Measurements from ENCODE around the gene SEC61A2.

Gene SEC61A2

DNA sequence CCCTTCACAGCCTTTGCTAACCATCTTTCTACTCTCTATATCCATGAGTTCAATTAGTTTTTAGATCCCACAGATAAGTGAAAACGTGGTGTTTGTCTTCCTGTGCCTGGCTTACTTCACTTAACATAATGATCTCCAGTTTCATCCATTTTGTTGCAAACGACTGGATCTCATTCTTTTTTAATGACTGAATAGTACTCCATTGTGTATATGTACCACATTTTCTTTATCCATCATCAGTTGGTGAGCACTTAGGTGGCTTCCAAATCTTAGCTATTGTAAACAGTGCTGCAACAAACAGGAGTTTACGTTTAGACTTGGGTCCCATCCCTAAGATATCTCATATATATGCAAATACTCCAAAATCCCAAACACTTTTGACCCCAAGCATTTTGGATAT, 75.6 kb downstream of the SEC61A2 start:
- TF ChIP-seq, protein P1, sequence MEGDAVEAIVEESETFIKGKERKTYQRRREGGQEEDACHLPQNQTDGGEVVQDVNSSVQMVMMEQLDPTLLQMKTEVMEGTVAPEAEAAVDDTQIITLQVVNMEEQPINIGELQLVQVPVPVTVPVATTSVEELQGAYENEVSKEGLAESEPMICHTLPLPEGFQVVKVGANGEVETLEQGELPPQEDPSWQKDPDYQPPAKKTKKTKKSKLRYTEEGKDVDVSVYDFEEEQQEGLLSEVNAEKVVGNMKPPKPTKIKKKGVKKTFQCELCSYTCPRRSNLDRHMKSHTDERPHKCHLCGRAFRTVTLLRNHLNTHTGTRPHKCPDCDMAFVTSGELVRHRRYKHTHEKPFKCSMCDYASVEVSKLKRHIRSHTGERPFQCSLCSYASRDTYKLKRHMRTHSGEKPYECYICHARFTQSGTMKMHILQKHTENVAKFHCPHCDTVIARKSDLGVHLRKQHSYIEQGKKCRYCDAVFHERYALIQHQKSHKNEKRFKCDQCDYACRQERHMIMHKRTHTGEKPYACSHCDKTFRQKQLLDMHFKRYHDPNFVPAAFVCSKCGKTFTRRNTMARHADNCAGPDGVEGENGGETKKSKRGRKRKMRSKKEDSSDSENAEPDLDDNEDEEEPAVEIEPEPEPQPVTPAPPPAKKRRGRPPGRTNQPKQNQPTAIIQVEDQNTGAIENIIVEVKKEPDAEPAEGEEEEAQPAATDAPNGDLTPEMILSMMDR (IDR thresholded peaks at IDR 0.05; ENCODE audit: borderline replicate concordance, insufficient read depth, low read depth, low read length): no peak

DNA sequence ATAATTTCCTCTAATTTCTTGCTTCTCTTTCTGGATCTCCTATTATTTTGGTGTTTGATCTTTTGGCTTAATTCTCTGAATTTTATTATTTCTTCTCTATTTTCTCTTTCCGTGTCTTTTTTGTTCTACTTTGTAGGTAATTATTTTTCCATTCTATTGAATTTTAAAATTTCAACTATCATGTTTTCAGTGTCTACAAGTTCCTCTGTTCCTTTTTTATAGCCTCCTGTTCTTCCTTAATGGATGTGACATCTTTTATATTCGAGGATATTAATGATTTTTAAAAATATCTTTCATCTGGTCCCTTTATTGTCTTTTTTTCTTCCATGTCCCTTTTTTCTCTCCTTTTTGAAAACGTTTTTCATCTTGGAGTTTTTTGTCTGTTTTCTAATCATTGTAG, 77.6 kb downstream of the SEC61A2 start:
- TF ChIP-seq, protein P1 (IDR thresholded peaks at IDR 0.05; ENCODE audit: borderline replicate concordance, insufficient read depth, low read depth, low read length): no peak
- H3K4me3 ChIP-seq (ENCODE audit: low read depth, low read length): no peak overlapping the region

More for the DNA sequence above, 75.6 kb downstream of the SEC61A2 start:
- H3K4me3 ChIP-seq (ENCODE audit: low read depth, low read length): no peak overlapping the region

DNA sequence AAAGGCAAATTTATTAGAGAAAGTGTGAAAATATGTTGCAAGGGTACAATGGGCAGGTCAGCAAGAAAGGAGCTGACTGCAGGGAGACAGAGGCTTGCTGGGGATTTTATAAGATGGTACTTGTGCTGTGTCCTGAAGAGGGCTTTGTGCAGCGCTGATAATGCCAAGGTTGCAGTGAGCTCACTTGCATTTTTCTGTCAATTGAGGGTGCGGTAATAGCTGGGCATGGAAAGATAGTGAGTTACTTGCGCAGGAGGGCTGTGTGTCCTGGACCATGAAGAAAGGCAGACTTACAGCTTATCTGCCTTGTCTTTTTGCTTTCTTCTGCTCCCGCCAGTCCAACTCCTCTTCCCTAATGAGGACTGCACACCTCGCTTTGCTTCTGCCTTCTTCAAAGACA, 79.0 kb downstream of the SEC61A2 start:
- TF ChIP-seq, protein P1 (IDR thresholded peaks at IDR 0.05; ENCODE audit: borderline replicate concordance, insufficient read depth, low read depth, low read length): no peak
- no peak overlapping the region for H3K4me3 ChIP-seq (ENCODE audit: low read depth, low read length)

DNA sequence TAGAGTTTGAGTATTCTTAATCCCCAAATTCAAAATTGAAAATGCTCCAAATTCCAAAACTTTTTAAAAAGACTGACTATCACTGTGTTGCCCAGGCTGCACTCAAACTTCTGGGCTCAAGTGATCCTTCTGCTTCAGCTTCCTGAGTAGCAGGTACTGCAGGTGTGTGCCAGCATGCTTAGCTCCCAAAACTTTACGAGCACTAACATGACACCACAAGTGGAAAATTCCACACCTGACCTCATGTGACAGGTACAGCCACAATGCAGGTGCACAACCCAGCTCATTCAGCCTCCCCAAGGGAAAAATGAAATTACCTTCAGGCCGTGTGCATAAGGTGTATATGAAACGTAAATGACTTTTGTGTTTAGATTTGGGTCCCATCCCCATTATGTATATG, 83.0 kb downstream of the SEC61A2 start:
- TF ChIP-seq, protein P1 (IDR thresholded peaks at IDR 0.05; ENCODE audit: borderline replicate concordance, insufficient read depth, low read depth, low read length): no peak

DNA sequence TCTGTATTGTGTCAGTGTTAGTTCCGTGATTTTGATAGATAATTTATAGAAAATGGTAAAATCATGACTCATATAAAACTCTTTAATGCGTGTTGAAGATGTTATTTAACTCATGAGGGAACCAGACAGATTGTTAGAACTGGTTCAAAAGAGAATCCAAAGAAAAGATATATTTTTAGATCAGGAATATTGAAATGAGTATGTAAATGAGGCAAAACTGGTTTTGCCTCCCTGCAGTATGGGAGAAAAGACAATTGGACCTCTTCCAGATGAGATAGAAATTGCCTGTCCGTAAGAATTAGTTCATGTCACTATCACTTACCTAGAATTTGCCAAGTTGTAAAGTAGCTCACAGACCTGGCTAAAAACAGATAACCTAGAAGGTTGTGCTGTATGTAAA, 84.1 kb downstream of the SEC61A2 start:
- no peak overlapping the region for H3K4me3 ChIP-seq (ENCODE audit: low read depth, low read length)
- TF ChIP-seq, protein P1 (IDR thresholded peaks at IDR 0.05; ENCODE audit: borderline replicate concordance, insufficient read depth, low read depth, low read length): no peak

More for the DNA sequence above, 83.0 kb downstream of the SEC61A2 start:
- H3K4me3 ChIP-seq (ENCODE audit: low read depth, low read length): no peak overlapping the region

DNA sequence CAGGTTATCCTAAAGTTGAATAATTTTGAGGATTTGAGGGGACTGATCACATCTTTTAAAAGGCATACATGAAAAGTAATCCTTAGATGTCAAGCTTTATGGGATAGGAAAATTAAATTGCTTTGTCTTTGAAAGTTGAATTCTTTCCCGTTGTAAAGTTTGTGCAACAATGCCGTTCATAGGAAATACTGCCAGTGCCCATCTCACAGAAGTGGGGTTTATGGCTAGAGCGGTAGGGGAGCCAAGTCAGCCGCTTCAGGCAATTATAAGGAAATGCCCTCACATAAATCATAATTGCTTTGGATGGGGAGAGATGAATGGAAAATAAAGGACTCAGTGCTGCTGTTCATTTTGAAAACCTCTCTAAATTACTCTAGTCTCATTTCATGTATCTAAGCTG, 84.6 kb downstream of the SEC61A2 start:
- no peak overlapping the region for H3K4me3 ChIP-seq (ENCODE audit: low read depth, low read length)
- TF ChIP-seq, protein P1 (IDR thresholded peaks at IDR 0.05; ENCODE audit: borderline replicate concordance, insufficient read depth, low read depth, low read length): no peak

DNA sequence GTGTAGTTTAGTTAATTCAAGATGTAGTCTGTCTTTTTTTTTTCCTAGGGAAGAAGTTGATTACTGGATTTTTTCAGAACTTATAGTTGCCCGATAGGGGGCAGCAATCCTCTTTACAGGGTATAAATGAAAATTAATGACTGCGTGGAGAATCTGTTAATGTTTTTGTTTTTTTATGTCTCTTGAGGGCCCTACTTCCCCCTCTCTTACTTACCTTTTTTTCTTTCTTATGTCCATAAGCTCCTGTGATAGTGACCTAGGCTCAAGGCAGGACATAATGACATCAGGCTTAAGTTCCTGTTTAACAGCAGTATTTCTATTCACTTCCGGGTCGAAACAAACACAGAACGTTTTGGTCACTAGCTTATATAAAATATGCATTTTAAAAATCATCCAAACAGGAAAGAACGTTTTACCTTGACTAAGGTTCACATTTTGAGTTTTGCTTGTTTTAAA, 85.3 kb downstream of the SEC61A2 start:
- no peak overlapping the region for H3K4me3 ChIP-seq (ENCODE audit: low read depth, low read length)
- TF ChIP-seq, protein P1 (IDR thresholded peaks at IDR 0.05; ENCODE audit: borderline replicate concordance, insufficient read depth, low read depth, low read length): peak; percentile 40; the same call in 1 of the 2 replicates

All from GM12875 (cell line).